HG02610 (cell line): ENCODE data around the gene CPNE9.

Source experiments
- ATAC-seq: cut with Tn5 transposase; IDR thresholded peaks from one replicate; pipeline ENCODE4 v1.9.1; 2021; ENCODE audit warnings: mild to moderate bottlenecking, moderate library complexity; ENCODE audit not compliant: unreplicated experiment

The CPNE9 gene

DNA sequence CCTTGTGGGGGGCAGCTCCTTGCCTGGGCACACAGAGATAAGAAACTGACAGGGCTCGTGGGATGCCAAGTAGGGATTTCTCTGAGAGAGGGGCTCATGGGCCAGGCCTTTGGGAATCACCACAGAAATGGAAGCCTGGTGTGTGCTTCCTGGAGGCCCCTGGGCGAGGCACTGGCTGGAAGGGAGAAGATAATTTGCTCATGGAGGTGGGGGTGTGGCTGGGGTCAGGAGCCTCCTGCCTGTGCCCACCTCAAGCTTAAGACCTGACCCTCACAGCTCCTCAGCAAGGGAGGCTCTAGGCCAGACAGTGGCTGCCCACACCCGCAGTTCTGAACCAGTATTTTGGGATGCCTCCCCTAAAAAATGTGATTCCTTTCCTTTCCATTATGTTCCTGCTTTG is 16.9 kb upstream of the CPNE9 start:
- no peak for ATAC-seq

DNA sequence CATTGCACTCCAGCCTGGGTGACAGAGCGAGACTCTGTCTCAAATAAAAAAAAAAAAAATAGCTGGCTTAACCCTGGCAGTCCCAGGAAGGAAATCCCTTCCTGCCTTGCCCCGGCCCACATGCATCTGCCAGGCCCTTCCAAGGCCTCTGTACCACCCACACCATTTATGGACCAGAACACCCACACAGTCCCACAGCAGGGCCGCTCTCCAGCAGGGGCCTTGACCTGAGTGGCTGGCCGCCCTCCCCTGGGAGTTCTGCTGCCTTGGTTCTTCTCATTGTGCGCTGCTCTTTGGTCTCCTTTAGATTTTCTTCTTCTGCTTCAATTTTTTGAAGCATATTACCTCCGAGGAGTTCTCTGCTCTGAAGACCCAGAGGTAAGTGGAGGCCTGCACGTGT is 16.1 kb upstream of the CPNE9 start:
- ATAC-seq = no peak

DNA sequence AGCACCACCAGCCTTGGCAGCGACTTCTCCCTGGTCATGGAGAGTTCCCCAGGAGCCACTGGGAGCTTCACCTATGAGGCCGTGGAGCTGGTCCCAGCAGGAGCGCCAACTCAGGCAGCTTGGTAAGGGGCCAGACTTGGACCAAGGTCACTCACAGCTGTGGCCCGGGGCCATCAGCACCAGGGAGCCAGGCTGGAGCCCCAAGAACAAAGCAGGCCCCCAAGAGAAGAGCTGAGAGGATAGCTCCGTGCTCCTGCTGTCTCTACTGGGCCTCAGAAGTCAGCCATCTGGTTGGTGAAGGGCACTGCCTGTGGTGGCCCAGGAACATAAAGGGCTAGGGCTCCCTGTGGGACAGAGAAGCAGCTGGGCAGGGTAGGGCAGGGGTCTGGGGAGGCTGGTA is 14.7 kb upstream of the CPNE9 start:
- ATAC-seq = no peak

DNA sequence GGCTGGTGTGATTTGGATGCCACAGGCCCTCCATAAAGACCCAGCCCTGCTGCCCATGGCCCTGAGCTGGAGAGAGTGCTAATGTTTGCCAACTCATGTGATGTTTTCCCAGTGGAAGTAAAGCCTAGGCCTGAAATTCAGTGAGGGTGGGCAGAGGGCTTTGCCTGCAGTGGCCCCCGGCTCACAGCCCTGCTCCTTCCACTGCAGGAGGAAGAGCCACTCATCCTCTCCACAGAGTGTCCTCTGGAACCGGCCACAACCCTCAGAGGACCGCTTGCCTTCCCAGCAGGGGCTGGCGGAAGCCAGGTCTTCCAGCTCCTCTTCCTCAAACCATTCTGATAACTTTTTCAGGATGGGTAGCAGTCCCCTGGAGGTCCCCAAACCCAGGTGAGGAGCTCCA is 13.9 kb upstream of the CPNE9 start:
- no peak for ATAC-seq

DNA sequence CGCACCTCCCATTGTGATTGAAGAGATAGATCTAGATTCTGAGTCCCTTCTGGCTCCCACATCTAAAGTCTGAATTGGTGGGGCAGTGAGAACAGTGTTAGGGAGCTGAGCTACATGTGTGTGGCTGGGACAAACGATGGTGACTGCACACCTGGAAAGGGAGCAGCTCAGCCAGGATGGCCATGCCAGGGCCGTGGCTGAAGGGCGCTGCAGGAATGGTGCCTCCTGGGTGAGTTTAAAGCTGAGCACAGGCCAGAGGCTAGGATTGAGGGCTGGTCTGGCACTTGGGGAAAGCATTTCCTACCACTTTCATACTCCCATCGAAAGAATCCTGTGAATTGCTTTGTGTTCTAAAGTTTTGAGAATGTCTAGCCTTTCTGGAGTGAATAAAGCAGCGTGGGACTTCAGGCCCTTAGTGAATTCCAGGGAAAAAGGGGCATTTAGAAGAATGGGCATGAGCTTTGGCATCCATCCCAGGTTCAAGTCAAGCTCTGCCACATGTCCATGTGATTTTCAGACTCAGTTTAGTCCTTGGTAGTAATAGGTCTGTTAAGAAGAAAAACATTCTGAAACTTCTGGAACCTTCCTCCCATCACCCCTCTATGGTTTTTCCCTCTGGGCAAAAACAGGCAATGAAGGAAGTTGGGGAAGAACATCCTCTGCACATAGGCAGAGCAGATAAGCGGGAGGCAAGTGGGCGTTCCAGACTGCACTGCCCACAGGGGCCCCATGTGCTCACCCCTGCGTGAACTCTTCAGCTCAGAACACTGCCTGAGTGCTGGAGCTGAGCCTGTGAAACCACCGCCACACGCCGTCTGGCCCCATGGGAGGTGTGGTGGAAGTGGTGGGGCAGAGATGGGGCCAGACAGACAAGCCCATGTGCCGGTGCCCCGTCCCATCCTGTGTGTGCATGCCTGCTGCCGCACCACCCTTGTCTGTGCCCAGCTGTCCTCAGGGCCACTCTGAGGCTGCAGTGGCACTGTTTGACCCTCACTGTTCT is 12.9 kb upstream of the CPNE9 start:
- ATAC-seq = peak; percentile 98

DNA sequence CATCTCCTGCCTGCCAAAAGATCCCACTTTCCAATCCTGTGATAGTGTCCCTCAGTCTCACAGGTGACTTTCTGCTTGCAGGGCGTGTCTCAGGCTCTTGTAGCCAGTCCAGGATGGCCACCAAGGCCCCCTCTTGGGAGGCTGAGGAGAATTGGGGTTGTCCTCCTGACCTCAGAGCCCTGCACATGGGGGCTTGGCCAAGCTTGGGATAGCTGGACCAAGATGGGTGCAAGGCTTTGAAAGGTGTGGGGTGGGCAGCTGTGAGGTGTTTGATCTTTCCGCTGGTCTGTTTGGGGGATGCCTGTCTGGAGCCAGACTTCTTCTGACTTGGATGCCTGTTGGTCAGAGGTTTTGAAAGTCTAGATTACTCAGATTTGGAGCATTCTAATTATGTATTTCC is 12.0 kb upstream of the CPNE9 start:
- no peak for ATAC-seq

DNA sequence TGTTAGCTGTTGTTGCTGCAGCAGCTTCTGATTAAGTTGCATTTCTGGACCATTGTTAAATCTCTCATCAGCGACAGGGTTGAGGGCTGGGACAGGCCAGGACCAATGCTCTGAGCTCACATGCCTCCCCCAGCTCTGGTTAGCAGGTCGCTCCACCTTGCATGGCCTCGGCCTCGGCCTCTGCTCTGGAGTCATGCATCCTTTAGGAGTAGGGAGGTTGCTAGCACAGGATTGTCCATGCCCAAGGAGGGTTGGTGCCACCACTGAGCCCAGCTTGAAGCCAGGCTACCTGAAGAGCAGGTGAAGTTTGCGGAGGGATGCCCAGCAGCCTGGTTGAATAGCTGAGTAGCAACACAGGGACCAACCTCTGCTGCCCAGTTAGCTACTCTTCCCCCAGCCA is 11.2 kb upstream of the CPNE9 start:
- ATAC-seq = no peak

DNA sequence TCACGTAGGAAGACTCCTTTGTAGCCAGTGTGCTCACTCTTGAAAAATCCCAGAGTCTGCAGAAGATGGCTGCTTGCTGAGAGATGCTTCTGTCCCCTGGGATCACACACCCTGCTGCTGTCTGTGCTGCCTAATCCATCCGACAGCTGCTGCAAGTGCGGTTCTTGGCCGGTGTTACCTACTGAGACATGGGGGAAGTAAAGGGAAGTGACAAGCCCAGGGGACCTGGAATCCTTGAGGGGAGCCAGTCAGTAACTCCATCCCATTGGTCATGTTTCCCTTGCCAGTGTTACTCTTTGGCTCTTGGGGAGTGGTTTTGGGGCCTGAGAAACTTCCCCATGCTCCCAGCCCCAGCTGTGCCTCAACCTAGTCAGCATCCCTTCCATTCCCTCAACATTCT is 8.3 kb upstream of the CPNE9 start:
- no peak for ATAC-seq

DNA sequence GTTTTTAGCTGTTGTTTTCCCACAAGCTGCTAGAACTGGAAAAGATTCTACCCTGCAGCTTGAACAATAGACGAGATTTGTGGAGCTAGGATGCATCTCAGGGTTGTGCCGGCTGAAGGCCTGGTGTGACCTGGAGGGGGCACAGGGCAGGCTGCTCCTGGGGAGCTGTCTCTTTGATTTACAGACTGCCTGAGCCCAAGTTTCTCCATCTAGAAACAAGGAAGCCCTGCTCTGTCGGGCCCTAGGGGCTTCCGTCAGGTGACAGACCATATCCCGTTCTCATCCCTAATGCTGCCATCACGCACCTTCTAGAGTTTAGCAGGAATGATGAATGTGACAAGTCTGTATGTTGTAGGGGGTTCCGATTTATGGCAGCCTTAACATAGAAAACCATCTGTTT is 7.9 kb upstream of the CPNE9 start:
- ATAC-seq = no peak

DNA sequence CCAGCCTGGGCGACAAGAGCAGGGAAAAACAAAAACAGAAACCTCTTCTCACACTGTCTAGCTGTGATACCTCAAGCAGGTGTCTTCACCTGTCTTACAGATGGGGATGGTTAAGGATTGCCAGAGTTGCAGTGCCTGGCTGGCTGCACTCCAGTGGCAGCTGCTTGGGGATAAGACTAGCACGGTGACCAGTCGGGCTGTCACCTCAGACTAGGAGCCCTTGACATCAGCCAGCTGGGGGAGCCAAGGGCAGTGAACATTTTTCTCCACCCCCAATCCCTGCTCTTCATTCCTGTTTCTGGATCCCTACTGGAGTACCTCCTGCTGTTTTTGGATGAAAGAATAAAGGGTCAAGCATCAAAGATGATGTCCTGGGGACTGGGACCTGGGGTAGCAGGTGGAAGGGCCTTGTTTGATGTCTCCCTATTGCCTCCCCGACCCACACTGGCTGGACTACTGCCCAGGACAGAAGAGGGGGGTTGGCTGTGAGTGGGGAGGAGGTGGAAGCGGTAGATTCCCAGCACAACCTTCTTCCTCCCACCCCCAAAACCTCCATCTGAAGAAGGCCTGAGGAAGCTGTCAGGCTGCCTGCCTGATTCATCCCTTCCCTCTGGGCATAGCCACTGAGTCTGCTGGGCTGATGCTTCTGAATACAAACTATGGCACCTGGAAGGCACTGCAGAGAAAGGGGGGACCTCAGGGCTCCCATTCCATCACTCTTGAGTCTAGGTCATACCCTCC is 7.0 kb upstream of the CPNE9 start:
- no peak for ATAC-seq

DNA sequence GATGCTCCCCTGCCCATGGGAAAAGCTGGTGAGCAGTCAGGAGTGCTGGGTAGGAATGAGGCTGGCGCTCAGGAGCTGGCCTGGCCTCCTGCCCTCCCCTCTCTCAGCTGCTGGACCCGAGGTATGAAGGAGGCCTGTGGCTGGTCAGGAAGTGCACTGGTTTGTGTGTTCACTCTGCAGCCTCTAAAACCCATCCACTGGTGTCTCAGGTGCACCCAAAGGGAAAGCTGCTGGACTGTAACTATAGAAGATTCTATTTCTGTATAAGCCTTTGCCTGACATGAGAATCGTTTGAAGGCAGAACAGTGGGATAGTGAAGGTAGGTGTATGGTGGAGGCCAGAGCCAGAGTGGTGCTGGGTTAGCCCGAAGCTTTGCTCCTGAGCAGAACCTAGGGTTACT is 5.7 kb upstream of the CPNE9 start:
- ATAC-seq = no peak

DNA sequence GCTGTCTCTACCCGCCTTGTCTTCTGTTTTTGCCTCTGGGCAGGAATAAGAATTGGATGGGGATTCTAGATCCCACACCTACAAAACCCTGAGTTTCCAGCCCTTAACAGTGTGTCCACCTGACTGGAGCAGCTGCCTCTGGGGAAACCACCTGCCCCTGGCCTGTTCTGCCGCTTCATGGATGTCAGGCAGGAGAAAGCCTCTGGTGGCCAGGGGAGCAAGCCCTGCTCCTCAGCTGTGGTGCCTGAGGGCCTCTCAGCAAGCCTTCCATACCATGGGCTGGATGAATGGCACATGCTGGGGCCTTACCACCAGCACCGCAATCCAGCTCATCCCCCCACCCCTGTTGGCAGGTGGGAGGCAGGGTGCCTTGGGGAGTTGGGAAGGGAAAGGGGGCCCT is 5.3 kb upstream of the CPNE9 start:
- no peak for ATAC-seq

DNA sequence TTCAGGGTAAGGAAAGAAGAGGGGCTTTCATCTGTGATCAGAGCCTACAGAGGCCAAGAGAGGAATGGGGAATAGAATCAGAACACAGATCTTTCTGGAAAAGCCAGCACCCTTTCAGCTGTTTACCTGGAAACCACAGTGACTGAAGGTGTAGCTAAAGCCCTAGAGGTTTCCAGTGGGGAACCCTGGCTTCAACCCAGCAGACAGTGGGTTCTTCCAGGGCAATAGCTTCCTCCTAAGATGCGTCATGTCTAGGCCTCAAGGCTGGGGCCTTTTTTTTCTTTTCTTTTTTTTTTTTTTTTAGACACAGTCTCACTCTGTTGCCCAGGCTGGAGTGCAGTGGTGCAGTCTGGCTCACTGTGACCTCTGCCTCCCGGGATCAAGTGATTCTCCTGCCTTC is 3.1 kb upstream of the CPNE9 start:
- ATAC-seq = no peak

DNA sequence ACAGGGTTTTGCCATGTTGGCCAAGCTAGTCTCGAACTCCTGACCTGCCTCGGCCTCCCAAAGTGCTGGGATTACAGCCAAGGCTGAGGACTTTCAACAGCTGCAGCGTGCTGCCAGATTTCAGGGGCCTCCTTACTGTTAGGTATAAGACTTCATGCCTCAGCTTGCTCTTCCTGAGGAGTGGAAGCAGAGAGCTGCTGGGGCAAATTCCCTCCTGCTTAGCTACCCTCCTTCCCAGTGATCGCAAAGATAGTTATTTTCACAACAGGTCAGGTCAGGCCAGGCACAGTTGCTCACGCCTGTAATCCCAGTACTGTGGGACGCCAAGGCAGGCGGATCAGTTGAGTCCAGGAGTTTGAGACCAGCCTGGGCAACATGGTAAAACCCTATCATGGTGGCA is 2.6 kb upstream of the CPNE9 start:
- ATAC-seq = no peak

DNA sequence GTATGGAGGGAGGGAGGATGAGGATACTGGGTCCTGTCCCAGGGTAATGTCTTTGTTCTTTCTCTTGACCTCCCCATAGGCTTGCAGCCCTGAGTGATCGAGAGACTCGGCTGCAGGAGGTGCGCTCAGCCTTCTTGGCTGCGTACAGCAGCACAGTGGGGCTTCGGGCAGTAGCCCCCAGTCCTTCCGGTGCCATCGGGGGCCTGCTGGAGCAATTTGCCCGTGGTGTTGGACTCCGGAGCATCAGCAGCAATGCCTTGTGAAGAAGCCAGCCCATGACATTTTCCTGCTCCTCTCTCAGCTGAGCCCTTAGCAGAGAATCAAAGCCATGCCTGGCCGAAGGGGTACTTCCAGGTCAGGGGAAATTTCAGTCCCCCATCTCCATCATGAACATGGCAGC is 1.9 kb upstream of the CPNE9 start:
- no peak for ATAC-seq

DNA sequence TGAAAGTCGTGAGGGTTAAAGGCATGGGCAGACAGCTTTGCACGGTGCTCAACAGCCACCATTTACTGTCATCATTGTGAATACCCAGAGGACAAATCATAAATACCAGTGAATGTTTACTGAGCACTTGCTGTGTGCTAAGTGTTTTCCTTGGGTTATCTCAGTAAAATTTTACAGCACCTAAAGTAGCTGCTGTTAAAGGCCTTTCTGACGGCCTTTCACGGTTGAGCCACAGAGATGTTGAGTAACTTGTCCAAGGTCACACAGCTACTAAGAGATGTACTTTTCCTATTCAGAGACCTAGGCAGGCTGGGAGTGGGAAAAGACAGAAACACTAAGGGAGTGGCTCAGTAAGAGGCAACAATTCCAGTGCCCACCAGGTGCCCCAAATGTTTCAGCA is 393 bp upstream of the CPNE9 start:
- no peak for ATAC-seq

DNA sequence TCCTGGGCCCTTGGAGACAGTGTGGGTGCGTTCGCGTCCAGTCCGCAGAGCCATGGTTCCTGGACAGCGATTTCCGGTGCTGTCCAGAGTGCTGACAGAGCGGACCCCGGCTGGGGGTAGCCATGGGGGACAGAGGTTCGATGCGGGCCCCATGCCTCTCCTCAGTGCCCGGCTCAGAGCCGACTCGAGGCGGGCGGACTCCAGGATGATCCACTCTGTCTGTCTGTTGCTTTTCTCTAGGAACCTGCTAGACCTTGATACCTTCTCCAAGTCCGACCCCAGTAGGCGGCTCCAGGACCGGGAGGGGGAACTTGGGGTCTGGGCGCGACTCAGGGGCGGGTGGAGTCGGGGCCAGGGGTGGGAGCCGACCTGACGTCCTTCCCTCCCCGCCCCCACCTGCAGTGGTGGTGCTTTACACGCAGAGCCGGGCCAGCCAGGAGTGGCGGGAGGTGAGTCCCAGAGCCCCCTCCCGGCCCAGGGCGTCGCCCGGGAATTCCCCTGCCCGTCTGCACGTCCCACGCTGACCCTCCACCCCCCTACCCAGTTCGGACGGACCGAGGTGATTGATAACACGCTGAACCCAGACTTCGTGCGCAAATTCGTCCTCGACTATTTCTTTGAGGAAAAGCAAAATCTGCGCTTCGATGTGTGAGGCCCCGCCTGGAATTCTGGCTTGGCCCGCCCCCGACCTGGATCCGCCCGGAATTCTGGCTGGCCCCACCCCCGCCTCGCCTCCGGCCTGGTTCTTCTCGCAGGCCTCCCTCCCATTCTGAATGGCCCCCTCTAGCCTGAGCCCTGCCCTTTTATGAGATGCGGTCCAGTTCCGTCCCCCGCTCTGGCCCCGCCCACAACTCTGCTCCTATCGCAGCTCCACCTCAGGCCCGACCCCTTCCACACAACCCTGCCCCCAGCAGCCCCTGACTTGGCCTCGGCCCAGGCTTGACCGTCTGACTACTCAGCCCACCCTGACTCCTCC is 1.0 kb downstream of the CPNE9 start:
- ATAC-seq = no peak

DNA sequence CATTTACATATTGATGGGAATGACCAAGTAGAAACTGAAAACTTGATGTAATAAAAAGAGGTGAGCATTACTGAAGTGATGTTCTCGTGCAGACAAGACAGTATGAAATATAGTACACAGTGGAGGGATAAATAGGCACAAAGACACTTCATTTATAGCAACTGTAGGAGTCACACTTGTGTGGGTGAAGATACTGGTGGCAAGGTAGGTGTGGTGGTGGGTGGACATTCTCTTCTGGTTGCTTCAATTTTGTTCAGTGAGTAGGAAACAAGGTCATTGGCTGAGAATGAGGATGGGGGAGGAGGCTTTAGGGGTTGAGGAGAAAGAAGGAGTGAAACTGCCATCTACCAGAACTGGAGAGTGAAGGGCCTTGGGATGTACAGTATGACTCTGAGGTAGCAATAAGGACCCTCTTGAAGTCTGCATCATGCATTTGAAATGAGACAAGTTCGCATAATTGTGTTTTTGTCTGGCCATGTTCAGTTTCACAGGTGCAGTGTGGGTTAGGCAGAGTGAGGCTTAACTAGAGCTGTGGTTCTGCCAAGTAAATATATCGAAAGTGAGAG is 6.6 kb downstream of the CPNE9 start:
- no peak for ATAC-seq

DNA sequence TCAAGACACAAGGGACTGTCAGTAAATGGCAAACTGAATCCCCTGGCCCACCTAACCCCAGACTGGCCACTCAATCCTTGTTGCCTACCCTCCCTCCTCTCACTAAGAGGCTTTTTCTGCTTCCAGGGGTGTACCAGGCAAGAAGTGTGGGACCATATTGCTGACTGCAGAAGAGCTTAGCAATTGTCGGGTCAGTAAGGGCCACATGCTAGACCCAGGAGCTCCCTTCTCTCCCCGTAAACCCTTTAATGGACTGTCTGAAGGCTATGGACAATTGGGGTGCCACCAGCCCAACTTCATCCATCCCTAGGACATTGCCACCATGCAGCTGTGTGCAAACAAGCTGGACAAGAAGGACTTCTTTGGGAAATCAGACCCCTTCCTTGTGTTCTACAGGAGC is 8.8 kb downstream of the CPNE9 start:
- ATAC-seq = no peak

DNA sequence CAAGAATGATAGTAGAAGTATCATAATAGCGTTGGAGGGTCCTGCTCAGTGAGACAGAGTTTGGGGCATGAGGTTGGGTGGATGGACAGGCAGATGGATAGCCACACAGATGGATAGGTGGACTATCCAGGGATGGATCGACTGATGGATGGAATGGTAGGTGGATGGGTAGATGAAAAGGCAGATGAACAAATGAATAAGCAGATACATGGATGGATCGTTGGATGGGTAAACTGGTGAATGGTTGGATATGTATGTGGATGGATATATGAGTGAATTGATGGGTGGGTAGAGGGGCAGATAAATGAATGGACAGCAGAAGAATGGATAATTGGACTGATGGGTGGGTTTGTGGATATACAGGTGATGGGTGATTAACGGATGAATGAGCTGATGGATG is 9.5 kb downstream of the CPNE9 start:
- ATAC-seq = no peak

DNA sequence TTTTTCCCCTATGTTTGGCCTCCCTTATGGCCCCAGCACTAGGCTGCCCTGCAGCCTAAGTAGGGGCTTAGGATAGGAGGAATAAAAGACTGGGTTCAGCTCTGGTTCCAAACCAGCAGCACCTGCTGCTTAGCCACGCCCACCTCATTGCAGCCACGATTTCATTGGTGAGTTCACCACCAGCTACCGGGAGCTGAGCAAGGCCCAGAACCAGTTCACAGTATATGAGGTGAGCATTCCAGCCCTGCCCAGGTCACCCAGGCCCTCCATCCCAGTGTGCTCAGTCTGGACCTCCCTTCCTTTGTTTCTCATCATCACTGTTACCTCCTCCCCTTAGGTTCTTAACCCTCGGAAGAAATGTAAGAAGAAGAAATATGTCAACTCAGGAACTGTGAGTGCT is 11.5 kb downstream of the CPNE9 start:
- ATAC-seq = no peak
